H1 (cell line): Measurements from ENCODE around the gene RPS21. TPM values are rescaled to one million over a fixed set of nuclear protein-coding genes. Genes with fewer than 3 reads are reported as not detected.

Experiments used
- CTCF ChIA-PET: fragments of 300-600 bp; sonication (Branson Sonifier 250); formaldehyde crosslinking; loops from one replicate; lab custom pipeline; 2021; ENCODE audit not compliant: partially characterized antibody; lab: Charles Lee
- POLR2A ChIA-PET: fragments of 300-600 bp; sonication (Branson Sonifier 250); formaldehyde crosslinking; loops from one replicate; lab custom pipeline; 2021; ENCODE audit warnings: inconsistent platforms; ENCODE audit not compliant: partially characterized antibody; lab: Charles Lee
- DNase-seq, 2 experiments: peaks; one replicate each; pipeline versions ENCODE4 v3.0.0 to v3.0.0-alpha.2; 2010 to 2022; ENCODE audit warnings: low spot score in 2 of 2, low read depth in 1 of 2, mixed read lengths in 1 of 2
- FAIRE-seq: peaks from 2 replicates; lab custom pipeline; 2011; peaks lifted over from hg19 to GRCh38; lab: Jason Lieb, UNC
- H2AFZ ChIP-seq: 2 replicates; pipeline ENCODE4 v1.8.1; 2012; ENCODE audit warnings: low read length, inconsistent platforms
- H2AK5ac ChIP-seq: 2 replicates; pipeline ENCODE4 v1.6.1; 2013; ENCODE audit warnings: low read depth, low read length
- H2BK120ac ChIP-seq: replicated peaks from 2 replicates; pipeline ENCODE3; 2013; ENCODE audit warnings: low read depth, low read length, inconsistent platforms
- H2BK12ac ChIP-seq: 2 replicates; pipeline ENCODE4 v1.6.1; 2013; ENCODE audit warnings: low read depth, low read length
- H2BK15ac ChIP-seq: 2 replicates; pipeline ENCODE4 v1.6.1; 2013; ENCODE audit warnings: low read length
- H2BK20ac ChIP-seq: 2 replicates; pipeline ENCODE4 v1.6.1; 2013; ENCODE audit warnings: low read length
- H2BK5ac ChIP-seq: 2 replicates; pipeline ENCODE4 v1.6.1; 2013; ENCODE audit warnings: low read depth, low read length
- H3K14ac ChIP-seq: 2 replicates; pipeline ENCODE4 v1.6.1; 2013; ENCODE audit warnings: inconsistent platforms; ENCODE audit not compliant: insufficient read length
- H3K18ac ChIP-seq: 2 replicates; pipeline ENCODE4 v1.6.1; 2013; ENCODE audit warnings: low read length; ENCODE audit errors: extremely low read depth
- H3K23ac ChIP-seq: 2 replicates; pipeline ENCODE4 v1.6.1; 2013; ENCODE audit warnings: inconsistent platforms; ENCODE audit not compliant: insufficient read length
- H3K23me2 ChIP-seq: 2 replicates; pipeline ENCODE4 v1.6.1; 2013; ENCODE audit warnings: low read depth, low read length
- H3K27ac ChIP-seq: 2 replicates; pipeline ENCODE4 v1.6.1; 2011; ENCODE audit warnings: low read depth, low read length, inconsistent platforms
- H3K27me3 ChIP-seq, 4 experiments: replicated peaks in 1 of 4; 1 replicate in 1 of 4; 2 replicates in 3 of 4; pipeline versions ENCODE4 v1.6.1 to v1.8.1; 2011 to 2013; ENCODE audit warnings: low read length in 3 of 4, mild to moderate bottlenecking in 3 of 4, inconsistent platforms in 2 of 4, mixed read lengths in 2 of 4, moderate library complexity in 1 of 4; ENCODE audit not compliant: control insufficient read depth in 3 of 4, insufficient read depth in 3 of 4; ENCODE audit errors: extremely low read depth in 1 of 4
- H3K36me3 ChIP-seq, 4 experiments: 2 replicates each; pipeline versions ENCODE4 v1.6.1 to v1.8.1; 2011 to 2013; ENCODE audit warnings: mild to moderate bottlenecking in 4 of 4, low read length in 3 of 4, moderate library complexity in 2 of 4, control low read depth in 1 of 4, inconsistent platforms in 1 of 4; ENCODE audit not compliant: insufficient read depth in 4 of 4, control insufficient read depth in 2 of 4
- H3K4ac ChIP-seq: replicated peaks from 2 replicates; pipeline ENCODE3; 2013; ENCODE audit warnings: low read length, low read depth, mixed read lengths, inconsistent platforms; ENCODE audit not compliant: insufficient read length
- H3K4me1 ChIP-seq, 4 experiments: replicated peaks in 1 of 4; 1 replicate in 1 of 4; 2 replicates in 3 of 4; pipeline versions ENCODE4 v1.6.1 to v1.8.1; 2011 to 2013; ENCODE audit warnings: low read length in 3 of 4, inconsistent platforms in 2 of 4, mixed read lengths in 1 of 4; ENCODE audit not compliant: insufficient read depth in 4 of 4, control insufficient read depth in 3 of 4
- H3K4me2 ChIP-seq, 2 experiments: 2 replicates each; pipeline versions ENCODE4 v1.6.1 to v1.8.1; 2011 to 2013; ENCODE audit warnings: low read depth in 2 of 2, low read length in 2 of 2, control low read depth in 1 of 2, inconsistent platforms in 1 of 2, mild to moderate bottlenecking in 1 of 2; ENCODE audit not compliant: insufficient read depth in 1 of 2
- H3K4me3 ChIP-seq, 4 experiments: fragments of 200-600, 300-600 bp in 1 of 4; sonication (generic), shearing (Covaris generic), sonication (Bioruptor Twin) in 1 of 4; 2 replicates each; pipeline versions ENCODE4 v1.5.1 to v1.8.1; 2011 to 2016; ENCODE audit warnings: low read length in 4 of 4, low read depth in 3 of 4, control low read depth in 2 of 4, inconsistent platforms in 2 of 4, mild to moderate bottlenecking in 2 of 4, mixed read lengths in 1 of 4, moderate library complexity in 1 of 4; ENCODE audit not compliant: insufficient read depth in 2 of 4; ENCODE audit errors: extremely low read depth in 1 of 4
- H3K56ac ChIP-seq: replicated peaks from 2 replicates; pipeline ENCODE3; 2013; ENCODE audit warnings: low read depth, mild to moderate bottlenecking, mixed read lengths, low read length, inconsistent platforms; ENCODE audit not compliant: insufficient read length
- H3K79me1 ChIP-seq: 2 replicates; pipeline ENCODE4 v1.6.1; 2013; ENCODE audit warnings: low read depth, low read length, control low read depth
- H3K79me2 ChIP-seq, 2 experiments: 2 replicates each; pipeline versions ENCODE4 v1.6.1 to v1.8.1; 2012 to 2013; ENCODE audit warnings: low read length in 2 of 2, mild to moderate bottlenecking in 2 of 2, inconsistent platforms in 1 of 2; ENCODE audit not compliant: insufficient read depth in 2 of 2, control insufficient read depth in 1 of 2
- H3K9ac ChIP-seq, 4 experiments: replicated peaks in 1 of 4; 1 replicate in 1 of 4; 2 replicates in 3 of 4; pipeline versions ENCODE4 v1.6.1 to v1.8.1; 2011 to 2013; ENCODE audit warnings: low read depth in 3 of 4, low read length in 3 of 4, control low read depth in 2 of 4, mild to moderate bottlenecking in 2 of 4, moderate library complexity in 2 of 4, inconsistent platforms in 1 of 4; ENCODE audit errors: extremely low read depth in 1 of 4
- H3K9me3 ChIP-seq, 2 experiments: 2 replicates each; pipeline versions ENCODE4 v1.6.1 to v1.8.1; 2012 to 2013; ENCODE audit warnings: mild to moderate bottlenecking in 2 of 2, moderate library complexity in 2 of 2, control low read depth in 1 of 2, inconsistent platforms in 1 of 2, low read depth in 1 of 2, low read length in 1 of 2, mixed read lengths in 1 of 2; ENCODE audit not compliant: insufficient read depth in 2 of 2
- H4K20me1 ChIP-seq, 2 experiments: replicated peaks in 1 of 2; 2 replicates each; pipeline versions ENCODE3 to v1.8.1; 2011 to 2013; ENCODE audit warnings: inconsistent platforms in 2 of 2, low read length in 2 of 2, mild to moderate bottlenecking in 1 of 2; ENCODE audit not compliant: insufficient read depth in 2 of 2, control insufficient read depth in 1 of 2
- H4K5ac ChIP-seq: 2 replicates; pipeline ENCODE4 v1.6.1; 2013; ENCODE audit warnings: low read length, low read depth, mixed read lengths, inconsistent platforms; ENCODE audit not compliant: insufficient read length
- H4K8ac ChIP-seq: 2 replicates; pipeline ENCODE4 v1.8.0; 2013; ENCODE audit warnings: mild to moderate bottlenecking, moderate library complexity, low read length, inconsistent platforms; ENCODE audit not compliant: insufficient read depth; ENCODE audit errors: extremely low read depth
- H4K91ac ChIP-seq: replicated peaks from 2 replicates; pipeline ENCODE3; 2013; ENCODE audit warnings: low read length, mixed read lengths, inconsistent platforms; ENCODE audit not compliant: insufficient read length
- BACH1 ChIP-seq: IDR thresholded peaks from 2 replicates; pipeline ENCODE4 v1.6.1; 2012; ENCODE audit warnings: low read length, improper control_type of control experiment
- BCL11A ChIP-seq, 2 experiments: IDR thresholded peaks; one replicate each; pipeline ENCODE4 v1.6.1; 2011; ENCODE audit warnings: low read depth in 2 of 2, low read length in 2 of 2, mild to moderate bottlenecking in 2 of 2
- CREB1 ChIP-seq: IDR thresholded peaks from 2 replicates; pipeline ENCODE4 v1.6.1; 2012; ENCODE audit warnings: inconsistent platforms
- EGR1 ChIP-seq: IDR thresholded peaks from 2 replicates; pipeline ENCODE4 v1.6.1; 2011; ENCODE audit warnings: low read depth, low read length, borderline replicate concordance
- FOSL1 ChIP-seq: IDR thresholded peaks from 2 replicates; pipeline ENCODE4 v1.6.1; 2011; ENCODE audit warnings: mild to moderate bottlenecking, low read depth, low read length, moderate library complexity; ENCODE audit not compliant: insufficient read depth
- HDAC2 ChIP-seq, 2 experiments: fragments of 300-600 bp in 1 of 2; sonication (generic) in 1 of 2; IDR thresholded peaks; 2 replicates each; pipeline ENCODE4 v1.6.1; 2011 to 2012; ENCODE audit warnings: low read depth in 2 of 2, low read length in 2 of 2, mild to moderate bottlenecking in 2 of 2, moderate library complexity in 2 of 2, borderline replicate concordance in 1 of 2, inconsistent platforms in 1 of 2
- JUN ChIP-seq: IDR thresholded peaks from 2 replicates; pipeline ENCODE4 v1.6.1; 2011; ENCODE audit warnings: low read depth, mild to moderate bottlenecking, improper control_type of control experiment, low read length
- JUND ChIP-seq: IDR thresholded peaks from 2 replicates; pipeline ENCODE4 v1.6.1; 2011; ENCODE audit warnings: mild to moderate bottlenecking, improper control_type of control experiment, low read length
- NRF1 ChIP-seq: IDR thresholded peaks from 2 replicates; pipeline ENCODE4 v1.6.1; 2011; ENCODE audit warnings: mild to moderate bottlenecking, low read depth, low read length, improper control_type of control experiment
- PHF8 ChIP-seq: fragments of 200-600 bp; sonication (generic); conservative IDR thresholded peaks from 2 replicates; pipeline ENCODE4 v1.7.1; 2012; ENCODE audit warnings: low read depth, mild to moderate bottlenecking, inconsistent platforms, low read length, moderate library complexity
- SP1 ChIP-seq: IDR thresholded peaks from 2 replicates; pipeline ENCODE4 v1.6.1; 2011; ENCODE audit warnings: low read depth, low read length
- SP2 ChIP-seq: IDR thresholded peaks from 2 replicates; pipeline ENCODE4 v1.6.1; 2012; ENCODE audit warnings: mild to moderate bottlenecking, low read length, inconsistent platforms
- WGBS, 2 experiments: shearing (Covaris generic) in 1 of 2; methylation state at CpG; one replicate each; pipeline versions ENCODE4 v1.1.6 to v1.1.7; 2013 to 2015; ENCODE audit warnings: low lambda C conversion rate in 2 of 2, mixed read lengths in 2 of 2, inconsistent platforms in 1 of 2, low coverage in 1 of 2, missing lambda C conversion rate in 1 of 2; ENCODE audit not compliant: insufficient replicate concordance in 2 of 2, insufficient coverage in 1 of 2, insufficient read length in 1 of 2; ENCODE audit errors: extremely low coverage in 1 of 2, missing lambda C conversion rate in 1 of 2; 5-methylcytosine and 5-hydroxymethylcytosine counted together
- polyA plus RNA-seq, 7 experiments: library from polyadenylated mRNA; depleted of rRNA in 3 of 7; stranded (reverse) in 5 of 7; unstranded in 2 of 7; fragments of >200 nt in 5 of 7; fragments of 200-250 nt in 2 of 7; gene quantifications; 1 replicate in 5 of 7; 2 replicates in 1 of 7; 4 replicates in 1 of 7; pipeline versions ENCODE4 v1.2.1 to v1.2.3, GENCODE V29; 2011 to 2013; ENCODE audit warnings: missing spikeins in 2 of 7, mixed read lengths in 2 of 7
- total RNA-seq: library from RNA; stranded (reverse); fragmentation: NEBNext Ultra II Directional; extraction: Animal tissue kit (Norgen Biotek cat#: 25700); gene quantifications from 2 replicates; pipeline ENCODE4 v1.2.1, GENCODE V29; 2021

RPS21 gene
- total and polyA plus RNA-seq, 2 of the 8 experiments (the other 6 are each of a cell fraction or from before 2014, with no cell fraction given) = 1,787 to 7,219 TPM

- H3K79me2 ChIP-seq = no peaks in the 10 kb centered on the region; a peak in 1 of 4 replicates
- peaks cover 0 to 20% of the 10 kb centered on the region in 2 experiments for H4K20me1 ChIP-seq
- H3K27ac ChIP-seq = no peak within 1 kb of the TSS
- peaks cover 0 to 26% (median 8%) of the 10 kb centered on the region in 4 experiments; a peak in 6 of 7 replicates for H3K4me1 ChIP-seq
- H2AK5ac ChIP-seq = no peak within 1 kb of the TSS
- FAIRE-seq (no peak), DNase-seq (peak; percentile 61 to 91)
- H2BK120ac ChIP-seq = no peak within 1 kb of the TSS
- WGBS, 2 experiments = 15% methylated on average over 48 of the region's 73 CpGs; no CpG with 5 or more reads in 1 of the 2 experiments
- peak within 1 kb of the TSS; percentile 52 to 71 (median 58) for H3K4me3 ChIP-seq
- POLR2A ChIA-PET = interaction anchor here (0.6 to 0.7 kb wide), 5 partner anchors 16 to 812 kb away, joined by 3 read pairs; no protein-coding TSS in a partner anchor
- H2BK5ac ChIP-seq = peak within 1 kb of the TSS; percentile 52; the same call in 1 of the 2 replicates
- no peak within 1 kb of the TSS for H3K23ac ChIP-seq
- peak within 1 kb of the TSS; percentile 89 for H4K91ac ChIP-seq
- H3K56ac ChIP-seq = no peak within 1 kb of the TSS
- H2AFZ ChIP-seq = no peak within 1 kb of the TSS; the same call in 1 of the 2 replicates
- H3K9me3 ChIP-seq = no peaks in the 10 kb centered on the region
- H4K5ac ChIP-seq = peak within 1 kb of the TSS; percentile 4
- H3K4ac ChIP-seq = no peak within 1 kb of the TSS
- peak within 1 kb of the TSS; percentile 99 for H2BK20ac ChIP-seq
- H3K27me3 ChIP-seq = peaks cover 0 to 8% (median 1%) of the 10 kb centered on the region in 4 experiments; a peak in 2 of 7 replicates
- H3K4me2 ChIP-seq = peak within 1 kb of the TSS; percentile 38 to 90
- H3K23me2 ChIP-seq = no peaks in the 10 kb centered on the region; the same call in 1 of the 2 replicates
- no peak within 1 kb of the TSS for H3K14ac ChIP-seq
- H2BK12ac ChIP-seq = peak within 1 kb of the TSS; percentile 2; the same call in 1 of the 2 replicates
- H3K79me1 ChIP-seq = no peaks in the 10 kb centered on the region
- peak within 1 kb of the TSS in 3 of 4 experiments; percentile 29 to 69 (median 40); a peak in 5 of 7 replicates for H3K9ac ChIP-seq
- H2BK15ac ChIP-seq = peak within 1 kb of the TSS; percentile 81; the same call in 1 of the 2 replicates
- H3K36me3 ChIP-seq = no peaks in the 10 kb centered on the region
- CTCF ChIA-PET = interaction anchor here (1.2 kb wide), 1 partner anchor 14 kb away, joined by 4 read pairs; no protein-coding TSS in a partner anchor
- H4K8ac ChIP-seq = peak within 1 kb of the TSS; percentile 60
- H3K18ac ChIP-seq = no peak within 1 kb of the TSS; the same call in 1 of the 2 replicates
- 0 out of 4 replicates have a peak, but pooled peaks of 1 of the 2 experiments have one; percentile 35 for TF ChIP-seq HDAC2 (IDR thresholded peaks at IDR 0.05; ENCODE audit: borderline replicate concordance in 1 of 2, low read depth in 2 of 2, low read length in 2 of 2)
- peak; percentile 99 for TF ChIP-seq FOSL1
- no peak for TF ChIP-seq BCL11A (IDR thresholded peaks at IDR 0.05; ENCODE audit: low read depth in 2 of 2, low read length in 2 of 2)
- TF ChIP-seq SP1 = peak; percentile 84
- TF ChIP-seq EGR1 = peak; percentile 84
- no peak for TF ChIP-seq BACH1
- peak; percentile 71 for TF ChIP-seq CREB1
- TF ChIP-seq SP2 = no peak
- no peak for TF ChIP-seq JUND
- TF ChIP-seq PHF8 = no peak
- no peak for TF ChIP-seq NRF1
- TF ChIP-seq JUN = no peak
These were observed 20.5 kb downstream of the RPS21 start, which contains the start of gene CABLES2 for GRCh38 chr20:62407221-62407992. Gene CABLES2 (minus strand): TSS chr20:62407285. CDS start chr20:62407276, 9 bp downstream.
